IPS DF 6.9 (cell line): ENCODE measurements around the gene SLC20A1.
A peak's percentile ranks its signal among the peaks of the same experiment; 100 is the strongest.

Experiments
- DNase-seq: peaks from one replicate; pipeline ENCODE4 v3.0.0-alpha.2; 2013; ENCODE audit warnings: low read depth, low spot score
- H3K27ac ChIP-seq: one replicate; pipeline ENCODE4 v1.5.1; 2013; ENCODE audit warnings: low read length, control low read depth
- H3K27me3 ChIP-seq: 2 replicates; pipeline ENCODE4 v1.6.1; 2013; ENCODE audit warnings: mild to moderate bottlenecking, low read length; ENCODE audit not compliant: control insufficient read depth, insufficient read depth
- H3K36me3 ChIP-seq: 2 replicates; pipeline ENCODE4 v1.6.1; 2013; ENCODE audit warnings: low read length; ENCODE audit not compliant: control insufficient read depth, insufficient read depth
- H3K4me1 ChIP-seq: 2 replicates; pipeline ENCODE4 v1.6.1; 2013; ENCODE audit warnings: low read length; ENCODE audit not compliant: control insufficient read depth, insufficient read depth
- H3K4me3 ChIP-seq: 2 replicates; pipeline ENCODE4 v1.5.1; 2013; ENCODE audit warnings: mild to moderate bottlenecking, low read length
- H3K9me3 ChIP-seq: 2 replicates; pipeline ENCODE4 v1.6.1; 2013; ENCODE audit warnings: low read length, inconsistent platforms; ENCODE audit not compliant: control insufficient read depth, insufficient read depth
- WGBS: extraction: QIAGEN DNeasy Blood & Tissue Kit; methylation state at CpG from one replicate; pipeline ENCODE4 v1.1.7; 2013; ENCODE audit warnings: mixed read lengths, missing lambda C conversion rate; ENCODE audit not compliant: insufficient read length, insufficient coverage; 5-methylcytosine and 5-hydroxymethylcytosine counted together

SLC20A1 gene

DNA sequence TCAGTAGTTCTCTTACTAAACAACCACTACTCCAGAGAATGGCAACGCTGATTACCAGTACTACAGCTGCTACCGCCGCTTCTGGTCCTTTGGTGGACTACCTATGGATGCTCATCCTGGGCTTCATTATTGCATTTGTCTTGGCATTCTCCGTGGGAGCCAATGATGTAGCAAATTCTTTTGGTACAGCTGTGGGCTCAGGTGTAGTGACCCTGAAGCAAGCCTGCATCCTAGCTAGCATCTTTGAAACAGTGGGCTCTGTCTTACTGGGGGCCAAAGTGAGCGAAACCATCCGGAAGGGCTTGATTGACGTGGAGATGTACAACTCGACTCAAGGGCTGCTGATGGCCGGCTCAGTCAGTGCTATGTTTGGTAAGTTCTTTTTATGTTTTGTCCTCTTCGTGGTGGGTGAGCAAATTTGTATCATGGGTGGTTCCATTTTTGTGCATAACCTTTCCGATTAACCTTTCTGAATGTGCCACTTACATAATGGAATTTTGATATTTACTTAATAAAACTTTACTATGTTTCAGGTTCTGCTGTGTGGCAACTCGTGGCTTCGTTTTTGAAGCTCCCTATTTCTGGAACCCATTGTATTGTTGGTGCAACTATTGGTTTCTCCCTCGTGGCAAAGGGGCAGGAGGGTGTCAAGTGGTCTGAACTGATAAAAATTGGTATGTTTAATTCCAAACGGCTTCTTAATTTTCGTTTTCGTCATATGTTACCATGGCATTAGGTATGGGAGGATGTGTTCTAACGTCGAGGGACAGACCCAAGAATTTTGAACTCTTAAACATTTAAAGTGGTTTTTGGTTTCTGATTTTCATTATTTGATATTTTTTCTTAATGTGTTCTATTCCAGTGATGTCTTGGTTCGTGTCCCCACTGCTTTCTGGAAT, 1.3 kb downstream of the SLC20A1 start:
- WGBS, result no CpG with 5 or more reads among the region's 20 CpGs
- no peaks in the 10 kb centered on the region for H3K27me3 ChIP-seq
- no peaks in the 10 kb centered on the region for H3K9me3 ChIP-seq
- peaks cover 15% of the 10 kb centered on the region; the same call in 1 of the 2 replicates for H3K36me3 ChIP-seq
- no peak for DNase-seq
- no peaks in the 10 kb centered on the region for H3K4me1 ChIP-seq
- no peak overlapping the region for H3K27ac ChIP-seq
- H3K4me3 ChIP-seq, result peak overlapping the region; percentile 100; the same call in 1 of the 2 replicates

- H3K4me1 ChIP-seq, result no peaks in the 10 kb centered on the region
- H3K27ac ChIP-seq, result no peak overlapping the region
- no peaks in the 10 kb centered on the region for H3K9me3 ChIP-seq
- no peak overlapping the region for H3K4me3 ChIP-seq
- WGBS, result no CpG with 5 or more reads among the region's 2 CpGs
- no peaks in the 10 kb centered on the region for H3K27me3 ChIP-seq
- DNase-seq, result no peak
- H3K36me3 ChIP-seq, result peaks cover 22% of the 10 kb centered on the region; the same call in 1 of the 2 replicates
Observed at GRCh38 chr2:112648081-112648480, 2.3 kb downstream of the SLC20A1 start.

GRCh38 chr2:112656679-112657078, 10.9 kb downstream of the SLC20A1 start:
- Histone ChIP-seq H3K27ac (no peak overlapping the region), H3K4me3 (no peak overlapping the region), H3K36me3 (peaks cover 43% of the 10 kb centered on the region; the same call in 1 of the 2 replicates), H3K9me3 (no peaks in the 10 kb centered on the region), H3K27me3 (no peaks in the 10 kb centered on the region), H3K4me1 (no peaks in the 10 kb centered on the region)
- WGBS, result no CpG with 5 or more reads among the region's 4 CpGs
- no peak for DNase-seq

DNA sequence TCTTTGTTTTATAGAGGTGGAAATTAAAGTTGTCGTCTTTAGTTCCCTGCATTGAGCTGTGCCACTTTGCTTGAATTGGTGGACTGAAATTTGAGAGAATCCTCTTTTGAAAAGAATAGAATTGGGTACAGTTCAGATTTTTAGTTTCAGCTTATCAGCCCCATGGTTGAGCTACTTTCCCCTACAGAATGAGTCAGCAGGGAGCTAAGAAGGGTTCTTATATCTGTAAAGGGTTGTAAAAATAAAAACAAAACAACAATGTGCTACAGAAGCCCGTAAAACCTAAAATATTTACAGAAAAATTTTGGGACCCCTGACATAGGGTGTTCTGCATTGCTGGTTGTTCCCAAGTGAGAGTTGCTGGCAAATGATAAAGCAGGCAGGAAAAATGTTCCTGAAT, 12.6 kb downstream of the SLC20A1 start:
- no peaks in the 10 kb centered on the region for H3K4me1 ChIP-seq
- peaks cover 36% of the 10 kb centered on the region; the same call in 1 of the 2 replicates for H3K36me3 ChIP-seq
- DNase-seq, result no peak
- WGBS, result no CpG with 5 or more reads among the region's 2 CpGs
- H3K27me3 ChIP-seq, result no peaks in the 10 kb centered on the region
- H3K27ac ChIP-seq, result no peak overlapping the region
- H3K4me3 ChIP-seq, result no peak overlapping the region
- no peaks in the 10 kb centered on the region for H3K9me3 ChIP-seq

DNA sequence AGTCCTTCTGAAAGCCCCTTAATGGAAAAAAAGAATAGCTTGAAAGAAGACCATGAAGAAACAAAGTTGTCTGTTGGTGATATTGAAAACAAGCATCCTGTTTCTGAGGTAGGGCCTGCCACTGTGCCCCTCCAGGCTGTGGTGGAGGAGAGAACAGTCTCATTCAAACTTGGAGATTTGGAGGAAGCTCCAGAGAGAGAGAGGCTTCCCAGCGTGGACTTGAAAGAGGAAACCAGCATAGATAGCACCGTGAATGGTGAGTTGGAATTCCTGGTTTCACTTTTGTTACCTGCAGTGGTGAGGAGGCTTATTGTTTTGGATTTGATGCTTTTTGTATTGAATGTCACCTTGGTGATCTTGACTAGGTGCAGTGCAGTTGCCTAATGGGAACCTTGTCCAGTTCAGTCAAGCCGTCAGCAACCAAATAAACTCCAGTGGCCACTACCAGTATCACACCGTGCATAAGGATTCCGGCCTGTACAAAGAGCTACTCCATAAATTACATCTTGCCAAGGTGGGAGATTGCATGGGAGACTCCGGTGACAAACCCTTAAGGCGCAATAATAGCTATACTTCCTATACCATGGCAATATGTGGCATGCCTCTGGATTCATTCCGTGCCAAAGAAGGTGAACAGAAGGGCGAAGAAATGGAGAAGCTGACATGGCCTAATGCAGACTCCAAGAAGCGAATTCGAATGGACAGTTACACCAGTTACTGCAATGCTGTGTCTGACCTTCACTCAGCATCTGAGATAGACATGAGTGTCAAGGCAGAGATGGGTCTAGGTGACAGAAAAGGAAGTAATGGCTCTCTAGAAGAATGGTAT, 13.3 kb downstream of the SLC20A1 start:
- H3K4me1 ChIP-seq, result no peaks in the 10 kb centered on the region
- no CpG with 5 or more reads among the region's 11 CpGs for WGBS
- no peak overlapping the region for H3K27ac ChIP-seq
- no peak for DNase-seq
- H3K36me3 ChIP-seq, result peaks cover 35% of the 10 kb centered on the region; the same call in 1 of the 2 replicates
- H3K9me3 ChIP-seq, result no peaks in the 10 kb centered on the region
- H3K27me3 ChIP-seq, result no peaks in the 10 kb centered on the region
- H3K4me3 ChIP-seq, result no peak overlapping the region

DNA sequence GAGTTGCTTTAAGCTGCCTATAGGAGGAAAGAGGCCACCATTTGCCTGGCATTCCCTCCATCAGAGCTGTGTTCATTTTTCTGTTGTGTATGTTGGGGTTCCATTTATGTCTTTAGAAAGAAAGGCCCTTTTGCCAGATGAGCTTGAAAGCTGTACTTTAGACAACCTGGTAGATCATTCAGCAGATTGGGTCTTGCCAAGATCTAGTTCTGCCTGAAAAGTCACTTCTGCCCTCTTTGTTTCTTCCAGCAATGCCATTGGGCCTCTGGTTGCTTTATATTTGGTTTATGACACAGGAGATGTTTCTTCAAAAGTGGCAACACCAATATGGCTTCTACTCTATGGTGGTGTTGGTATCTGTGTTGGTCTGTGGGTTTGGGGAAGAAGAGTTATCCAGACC, 14.4 kb downstream of the SLC20A1 start:
- Histone ChIP-seq H3K4me1 (no peaks in the 10 kb centered on the region), H3K27ac (no peak overlapping the region), H3K4me3 (no peak overlapping the region), H3K9me3 (no peaks in the 10 kb centered on the region), H3K27me3 (no peaks in the 10 kb centered on the region), H3K36me3 (peaks cover 32% of the 10 kb centered on the region; the same call in 1 of the 2 replicates)
- no peak for DNase-seq

DNA sequence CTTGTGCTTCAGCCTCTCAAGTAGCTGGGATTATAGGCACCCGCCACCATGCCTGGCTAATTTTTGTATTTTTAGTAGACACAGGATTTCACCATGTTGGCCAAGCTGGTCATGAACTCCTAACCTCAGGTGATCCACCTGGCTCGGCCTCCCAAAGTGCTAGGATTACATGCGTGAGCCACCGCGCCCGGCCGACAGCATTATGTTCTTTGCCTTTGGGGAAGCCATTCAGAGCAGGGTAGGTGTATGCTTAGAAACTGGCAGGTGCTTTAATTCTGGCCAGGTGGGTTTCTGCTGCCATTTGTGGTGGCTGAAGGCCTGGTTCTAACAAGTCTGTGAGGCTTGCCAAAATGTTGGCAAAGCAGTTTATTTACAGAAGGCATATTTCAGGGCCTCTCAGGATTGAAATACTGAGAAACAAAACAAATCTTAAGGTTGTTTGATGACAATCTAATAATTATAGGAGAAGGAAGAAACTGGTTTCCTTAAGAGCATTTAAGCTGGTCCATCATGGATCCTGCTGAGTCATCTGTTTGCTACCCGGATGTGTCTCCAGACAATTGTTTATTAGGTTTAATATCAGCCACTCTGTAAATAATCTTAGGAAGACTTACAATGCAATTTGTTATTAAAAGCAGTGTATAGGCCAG, 16.0 kb downstream of the SLC20A1 start:
- no peaks in the 10 kb centered on the region for H3K27me3 ChIP-seq
- H3K9me3 ChIP-seq, result no peaks in the 10 kb centered on the region
- peaks cover 27% of the 10 kb centered on the region; the same call in 1 of the 2 replicates for H3K36me3 ChIP-seq
- no peaks in the 10 kb centered on the region for H3K4me1 ChIP-seq
- H3K27ac ChIP-seq, result no peak overlapping the region
- H3K4me3 ChIP-seq, result no peak overlapping the region
- no CpG with 5 or more reads among the region's 8 CpGs for WGBS
- DNase-seq, result no peak

DNA sequence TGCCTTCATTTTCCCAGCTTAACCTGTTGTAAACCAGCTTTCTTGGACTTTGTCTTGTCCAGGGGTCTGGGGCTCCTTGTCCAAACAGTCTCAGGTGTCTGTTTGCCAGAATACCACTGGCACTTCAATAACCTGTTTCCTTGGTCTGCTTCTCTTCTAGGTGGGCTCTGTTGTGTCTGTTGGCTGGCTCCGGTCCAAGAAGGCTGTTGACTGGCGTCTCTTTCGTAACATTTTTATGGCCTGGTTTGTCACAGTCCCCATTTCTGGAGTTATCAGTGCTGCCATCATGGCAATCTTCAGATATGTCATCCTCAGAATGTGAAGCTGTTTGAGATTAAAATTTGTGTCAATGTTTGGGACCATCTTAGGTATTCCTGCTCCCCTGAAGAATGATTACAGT, 17.0 kb downstream of the SLC20A1 start:
- no peak for DNase-seq
- Histone ChIP-seq H3K4me1 (no peaks in the 10 kb centered on the region), H3K9me3 (no peaks in the 10 kb centered on the region), H3K36me3 (peaks cover 27% of the 10 kb centered on the region; the same call in 1 of the 2 replicates), H3K4me3 (no peak overlapping the region), H3K27ac (no peak overlapping the region), H3K27me3 (no peaks in the 10 kb centered on the region)
- WGBS, result no CpG with 5 or more reads among the region's 3 CpGs

DNA sequence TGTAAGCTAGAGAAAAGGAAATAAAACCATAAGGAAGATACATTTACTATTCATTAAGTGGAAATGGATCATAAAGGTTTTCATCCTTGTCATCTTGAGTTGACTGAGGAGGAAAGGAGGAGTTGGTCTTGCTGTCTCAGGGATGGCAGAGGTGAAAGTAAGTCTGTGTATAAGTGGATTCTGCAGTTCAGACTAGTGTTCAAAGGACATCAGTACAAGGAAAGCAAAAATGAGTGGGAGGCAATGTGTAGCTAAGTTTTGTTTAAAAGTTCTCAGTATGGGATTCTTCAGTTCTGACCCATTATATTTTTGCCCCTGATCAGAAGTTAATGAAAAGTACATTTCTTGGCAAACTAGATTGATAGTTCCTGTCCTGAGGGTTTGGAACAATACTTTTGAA, 18.9 kb downstream of the SLC20A1 start:
- Histone ChIP-seq H3K9me3 (no peaks in the 10 kb centered on the region), H3K36me3 (peaks cover 15% of the 10 kb centered on the region; the same call in 1 of the 2 replicates), H3K4me3 (no peak overlapping the region), H3K27ac (no peak overlapping the region), H3K4me1 (no peaks in the 10 kb centered on the region), H3K27me3 (no peaks in the 10 kb centered on the region)
- DNase-seq, result no peak

DNA sequence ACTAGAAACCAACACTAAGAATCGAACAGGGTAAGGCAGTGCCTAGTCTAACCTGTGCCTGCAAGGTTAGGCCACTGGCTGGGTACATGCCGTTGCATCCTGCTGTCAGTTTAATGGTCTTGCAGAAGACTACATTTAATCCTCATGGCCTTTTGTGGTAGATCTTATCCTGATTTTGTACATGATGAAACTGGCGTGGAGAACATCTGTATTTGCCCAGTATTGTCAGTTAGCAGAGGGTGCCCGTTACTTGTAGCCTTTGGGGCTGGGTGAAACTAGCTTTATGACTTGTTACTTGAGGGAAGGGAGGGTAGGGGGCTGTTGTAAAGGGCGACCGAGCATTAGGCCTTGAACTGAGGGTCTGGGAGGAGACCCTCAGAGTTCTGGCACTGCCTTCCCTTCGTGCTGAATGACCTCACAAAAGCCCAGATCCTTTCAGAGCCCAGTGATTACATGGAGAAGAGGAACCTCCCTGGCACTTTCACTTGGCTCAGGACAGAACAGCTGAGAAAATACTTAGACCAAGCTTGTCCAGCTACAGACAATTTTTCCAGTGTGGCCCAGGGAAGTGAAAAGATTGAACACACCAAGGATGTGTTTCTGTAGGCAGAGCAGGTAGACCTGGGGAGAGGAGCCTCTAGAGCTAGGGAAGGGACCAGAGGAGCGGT, 19.5 kb downstream of the SLC20A1 start:
- H3K27me3 ChIP-seq, result no peaks in the 10 kb centered on the region
- H3K4me3 ChIP-seq, result no peak overlapping the region
- H3K36me3 ChIP-seq, result peaks cover 12% of the 10 kb centered on the region; the same call in 1 of the 2 replicates
- no peaks in the 10 kb centered on the region for H3K4me1 ChIP-seq
- WGBS, result no CpG with 5 or more reads among the region's 8 CpGs
- DNase-seq, result no peak
- no peak overlapping the region for H3K27ac ChIP-seq
- no peaks in the 10 kb centered on the region for H3K9me3 ChIP-seq
